HUDEP-2 (cell line): ENCODE results near the gene GNG14.
"Not testable (repeated sequence)": the region's sequence is repeated elsewhere in the genome, so short reads cannot be mapped to it uniquely, and the experiment has no call there.

Experiments used
- DNase-seq, 76 experiments: peaks; one replicate each; lab custom pipeline; 2025; ENCODE audit not compliant: unreplicated experiment in 76 of 76; lab: John Stamatoyannopoulos, UW

Gene GNG14

DNA sequence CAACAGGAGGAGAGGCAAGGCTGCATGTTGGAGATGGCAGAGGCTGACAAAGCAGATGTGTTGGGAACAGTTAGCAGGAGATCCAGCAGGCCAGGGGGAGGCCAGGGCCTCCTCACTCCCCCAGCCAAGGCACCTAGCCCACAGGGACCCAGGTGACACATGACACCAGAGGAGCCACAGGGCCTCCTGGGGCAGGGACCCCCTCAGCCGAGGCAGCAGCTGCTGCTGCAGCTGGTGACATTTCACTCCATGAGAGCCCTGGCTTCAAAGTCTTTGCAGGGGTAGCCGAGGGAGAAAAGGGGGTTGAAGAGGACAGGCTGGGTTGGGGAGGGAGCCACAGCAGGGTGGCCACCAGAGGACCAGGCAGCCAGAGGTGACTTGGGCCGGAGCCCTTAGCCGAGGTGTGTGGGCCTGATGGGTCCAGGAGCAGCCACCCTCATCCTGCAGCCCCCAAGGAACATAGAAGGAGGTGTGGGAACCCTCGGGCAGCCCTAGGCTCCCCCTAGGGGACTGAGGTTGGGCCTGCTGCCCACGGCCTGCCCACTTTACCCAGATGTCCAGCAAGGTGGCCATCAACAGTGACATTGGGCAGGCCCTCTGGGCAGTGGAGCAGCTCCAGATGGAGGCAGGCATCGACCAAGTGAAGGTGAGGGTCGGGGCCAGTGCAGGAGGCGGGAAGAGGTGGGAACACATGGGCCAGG lies at the start of gene GNG14:
Gene GNG14 (plus strand): TSS at position 503 of the 701 bp plus-strand sequence. CDS start 51 bp downstream, at position 554.
- no peak for DNase-seq

DNA sequence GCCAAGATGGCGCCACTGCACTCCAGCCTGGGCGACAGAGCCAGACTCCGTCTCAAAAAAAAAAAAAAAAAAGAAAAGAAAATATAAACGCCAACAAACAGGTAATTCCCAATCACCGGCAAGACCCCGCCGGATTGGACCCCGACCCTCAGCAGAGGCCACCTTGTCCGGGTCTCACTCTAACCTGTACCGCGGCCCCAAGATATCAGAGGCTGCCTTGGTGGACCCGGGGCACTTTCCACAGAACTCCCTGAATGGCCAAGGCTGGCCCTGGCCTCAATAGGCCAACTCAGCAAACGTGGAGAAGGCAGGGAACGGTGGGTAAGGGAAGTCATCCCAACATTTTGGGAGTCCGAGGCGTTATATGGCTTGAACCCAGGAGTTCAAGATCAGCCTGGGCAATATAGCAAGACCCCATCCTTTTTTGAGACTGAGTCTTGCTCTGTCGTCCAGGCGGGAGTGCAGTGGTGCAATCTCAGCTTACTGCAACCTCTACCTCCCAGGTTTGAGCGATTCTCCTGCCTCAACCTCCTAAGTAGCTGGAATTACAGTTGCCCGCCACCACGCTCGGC lies 49.1 kb upstream of the GNG14 start:
- no peak for DNase-seq

DNA sequence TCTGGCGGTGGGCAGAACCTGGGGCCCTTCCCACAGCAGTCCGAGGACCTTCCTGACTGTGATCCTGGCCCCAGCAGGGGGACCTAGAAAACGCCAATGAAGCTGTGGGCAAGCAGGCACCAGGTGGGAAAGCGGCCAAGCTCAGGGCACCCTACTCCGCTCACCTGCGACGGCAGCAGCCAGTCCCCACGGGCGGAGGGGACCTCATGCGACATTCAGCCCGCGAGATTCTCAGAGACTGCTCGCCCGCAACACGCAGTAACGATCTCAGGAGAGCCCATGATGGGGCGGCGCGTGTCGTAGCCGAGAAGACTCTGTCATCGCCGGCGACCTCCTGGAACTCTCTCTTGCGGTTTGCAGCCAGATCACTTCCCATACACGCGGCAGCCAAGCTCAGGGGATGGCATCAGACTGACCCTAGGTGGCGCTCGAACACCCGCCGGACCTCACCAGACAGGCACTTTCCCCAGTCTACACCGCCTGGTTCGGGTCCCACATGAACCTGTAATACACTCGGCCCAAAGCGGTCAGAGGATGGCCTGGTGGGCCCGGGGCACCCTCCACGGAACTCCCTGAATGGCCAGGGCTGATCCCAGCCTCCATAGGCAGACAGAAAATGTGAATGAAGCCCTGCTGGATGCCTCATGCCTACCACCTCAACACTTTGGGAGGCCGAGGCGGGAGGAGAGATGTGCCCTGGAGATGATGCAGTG lies 47.7 kb upstream of the GNG14 start:
- peak in 67 of 76 experiments; percentile 25 to 86 (median 68) for DNase-seq

DNA sequence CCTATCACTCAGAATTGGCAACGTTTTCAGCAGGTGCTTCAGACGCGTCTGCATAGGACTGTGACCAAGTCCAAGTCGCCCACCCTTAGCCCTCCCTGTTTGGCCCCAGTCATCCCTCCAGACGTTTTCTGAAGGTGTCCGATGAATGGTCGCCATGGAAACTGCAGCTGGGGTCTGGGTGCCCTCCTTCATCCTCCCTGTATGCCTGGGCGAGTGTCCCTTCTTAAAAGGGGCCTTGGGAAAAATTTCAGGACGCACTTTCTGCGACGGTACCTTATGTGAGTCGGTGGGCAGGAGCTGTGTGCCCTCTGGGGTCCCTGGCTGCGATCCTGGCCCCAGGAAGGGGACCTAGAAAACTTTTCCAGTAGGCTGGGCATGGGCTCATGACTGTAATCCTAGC lies 46.3 kb upstream of the GNG14 start:
- no peak for DNase-seq

DNA sequence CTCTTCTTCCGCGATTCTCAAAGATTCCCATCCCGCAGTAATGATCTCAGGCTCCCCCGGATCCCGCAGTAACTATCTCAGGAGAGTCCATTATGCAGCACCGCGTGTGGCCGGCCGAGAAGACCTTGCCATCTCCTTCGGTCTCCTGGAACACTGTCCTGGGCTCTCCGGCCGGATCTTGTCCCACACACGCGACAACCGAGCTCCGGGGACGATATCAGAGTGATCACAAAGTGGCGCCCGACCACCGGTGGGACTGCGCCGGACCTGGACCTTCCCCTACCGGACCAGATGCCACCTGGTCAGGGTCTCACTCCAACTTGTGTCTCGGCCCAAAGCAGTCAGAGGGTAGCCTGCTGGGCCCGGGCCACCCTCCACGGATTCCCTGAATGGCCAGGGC lies 45.3 kb upstream of the GNG14 start:
- DNase-seq, result no peak

DNA sequence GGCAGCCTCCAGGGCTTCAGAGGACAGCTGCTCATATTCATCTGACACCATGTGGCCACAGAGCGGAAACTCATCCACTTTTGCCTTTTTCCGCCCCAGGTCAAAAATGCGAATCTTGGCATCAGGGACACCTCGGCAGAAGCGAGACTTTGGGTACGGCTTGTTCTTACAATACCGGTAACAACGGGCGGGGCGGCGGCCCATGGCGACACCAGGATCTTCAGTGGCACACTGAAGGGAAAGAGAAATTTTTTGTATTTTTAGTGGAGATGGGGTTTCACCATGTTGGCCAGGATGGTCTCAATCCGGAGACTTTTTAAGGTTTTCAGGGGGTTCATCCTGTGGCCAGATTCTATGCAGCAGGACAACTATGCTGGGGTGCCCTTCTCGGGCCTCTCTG lies 44.1 kb upstream of the GNG14 start:
- not testable (repeated sequence) for DNase-seq

DNA sequence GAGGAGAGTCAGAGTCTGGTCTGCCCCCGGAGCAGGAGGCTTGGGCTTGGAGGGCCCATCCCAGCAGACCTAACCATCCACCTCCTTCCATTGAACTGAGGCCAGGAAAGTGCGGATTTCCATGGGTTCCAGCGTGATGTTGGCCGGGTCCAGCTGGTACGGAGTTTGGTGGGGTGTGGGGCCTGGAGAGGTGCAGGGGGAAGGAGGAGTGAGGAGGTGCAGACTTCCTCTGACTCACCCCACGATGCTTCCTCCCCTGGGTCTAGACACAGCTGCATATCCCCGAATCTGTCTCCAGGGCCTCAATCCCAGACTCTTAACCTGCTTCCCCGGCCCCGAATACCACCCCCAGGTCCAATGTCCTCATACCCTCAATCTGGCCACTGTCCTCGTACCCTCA lies 41.2 kb upstream of the GNG14 start:
- no peak for DNase-seq

DNA sequence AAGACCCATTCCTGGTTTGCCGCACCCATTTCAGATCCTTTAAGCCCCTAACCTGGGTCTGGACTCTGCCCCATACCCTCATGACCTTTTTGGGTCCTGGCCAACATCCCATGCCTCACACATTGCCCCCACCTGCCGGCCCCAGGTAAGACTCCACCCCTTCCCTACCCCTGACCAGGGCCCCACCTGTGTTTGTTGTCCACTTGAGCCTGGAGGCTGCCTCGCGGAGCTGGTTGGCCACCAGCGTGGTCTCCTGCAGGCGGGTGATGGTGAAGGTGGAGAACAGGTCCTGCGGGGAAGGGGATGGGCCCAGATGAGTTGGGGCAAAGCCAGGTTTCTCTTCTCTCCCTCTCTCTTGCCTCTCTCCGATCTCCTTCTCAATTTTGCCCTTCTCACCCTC lies 40.8 kb upstream of the GNG14 start:
- no peak for DNase-seq

DNA sequence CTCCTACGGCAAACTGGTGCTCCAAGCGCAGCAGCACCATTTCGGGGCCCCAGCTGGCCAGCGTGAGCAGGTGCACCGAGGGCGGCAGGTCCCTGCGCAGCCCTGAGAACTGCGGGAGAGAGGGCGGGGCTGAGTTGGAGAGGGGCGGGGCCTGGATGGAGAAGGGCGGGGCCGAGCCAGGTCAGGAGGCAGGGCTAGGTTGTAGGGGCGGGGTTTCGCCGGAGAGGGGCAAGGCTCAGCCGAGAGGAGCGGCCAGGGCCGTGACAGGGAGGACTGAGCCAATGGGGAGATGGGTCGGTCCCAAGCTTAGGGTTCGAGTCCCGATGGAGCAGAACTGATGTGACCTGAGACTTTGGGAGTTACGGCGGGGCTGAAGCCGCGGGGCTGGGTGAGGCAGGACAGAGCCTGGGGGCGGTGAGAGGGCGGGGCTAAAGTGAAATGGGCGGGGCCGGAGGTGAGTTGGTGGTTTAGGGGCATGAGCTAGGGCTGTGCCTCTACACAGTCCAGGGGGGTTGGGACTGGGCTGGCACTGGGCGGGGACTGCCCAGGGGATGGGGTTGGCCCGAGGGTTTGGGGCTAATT lies 40.2 kb upstream of the GNG14 start:
- DNase-seq, result peak in 24 of 76 experiments; percentile 11 to 63 (median 22)

DNA sequence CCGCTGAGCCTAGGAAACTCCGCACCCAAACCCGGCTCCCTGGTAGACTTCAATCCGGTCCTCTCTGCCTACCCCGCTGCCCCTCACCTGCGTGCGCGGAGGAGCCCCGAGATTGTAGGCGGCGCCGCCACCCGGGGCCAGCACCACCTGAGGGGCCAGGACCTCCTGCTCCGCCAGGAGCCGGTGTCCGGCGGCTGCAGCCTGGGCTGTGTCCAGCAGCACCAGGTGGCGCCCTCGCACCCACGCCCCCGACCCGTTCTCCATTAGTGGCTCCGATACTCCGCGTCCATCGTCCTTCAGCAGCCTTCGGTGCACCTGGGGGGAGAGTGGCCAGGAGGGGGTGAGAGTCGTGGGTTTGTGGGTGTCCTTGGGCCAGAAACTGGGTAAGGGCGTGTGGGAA lies 39.7 kb upstream of the GNG14 start:
- DNase-seq, result no peak

DNA sequence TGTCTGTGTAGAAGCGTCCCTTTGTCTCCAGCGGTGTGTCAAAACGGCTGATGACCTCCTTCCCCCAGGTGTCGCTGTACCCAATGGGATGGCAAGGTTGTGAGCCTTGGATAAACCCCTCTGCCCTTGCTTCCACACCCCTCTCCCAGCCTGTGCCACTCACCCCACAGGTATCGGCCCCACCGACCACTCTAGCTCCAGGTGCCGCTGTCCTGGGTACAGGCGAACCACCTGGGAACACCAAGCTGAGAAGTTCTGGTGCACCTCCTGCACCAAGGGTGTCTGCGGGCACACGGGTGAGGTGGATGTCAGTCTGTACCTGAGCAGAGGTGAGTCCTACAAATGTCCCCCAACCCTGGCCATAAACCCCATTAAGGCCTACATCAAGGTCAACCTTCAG lies 37.9 kb upstream of the GNG14 start:
- DNase-seq, result no peak

DNA sequence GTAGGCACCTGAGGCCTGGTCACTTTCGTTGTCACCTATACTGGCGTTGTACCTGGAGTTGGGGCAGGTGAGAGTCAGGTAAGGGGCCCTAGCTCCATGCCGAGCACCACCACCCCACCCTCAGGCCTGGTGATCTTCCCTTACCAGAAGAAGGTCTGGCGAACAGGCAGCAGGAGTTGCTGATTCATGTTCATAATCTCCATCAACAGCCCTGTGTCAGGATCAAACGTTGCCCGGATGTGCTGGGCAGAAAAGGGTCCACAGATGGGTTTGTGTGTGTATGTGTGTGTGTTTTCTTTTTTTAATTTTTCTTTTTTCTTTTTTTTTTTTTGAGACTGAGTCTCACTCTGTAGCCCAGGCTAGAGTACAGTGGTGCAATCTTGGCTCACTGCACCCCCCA lies 35.6 kb upstream of the GNG14 start:
- DNase-seq, result no peak

DNA sequence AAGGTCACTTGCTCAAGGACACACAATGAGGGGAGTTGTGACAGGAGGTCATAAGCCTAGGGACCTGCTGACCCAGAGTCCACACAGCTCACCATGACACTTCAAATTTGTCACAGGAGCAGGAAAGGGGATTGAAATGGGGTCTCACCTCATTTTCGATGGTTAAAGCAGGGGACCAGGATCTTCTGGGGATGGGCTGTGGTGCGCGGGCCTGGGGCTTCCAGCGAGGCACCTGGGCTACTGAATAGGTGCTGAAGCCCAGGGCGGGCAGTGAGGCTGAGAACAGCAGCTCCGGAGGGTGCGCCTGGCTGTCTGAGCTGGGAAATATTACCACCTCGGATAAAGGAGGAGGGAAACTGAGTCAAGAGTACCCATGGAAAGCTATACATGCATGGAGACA lies 32.3 kb upstream of the GNG14 start:
- DNase-seq, result no peak

DNA sequence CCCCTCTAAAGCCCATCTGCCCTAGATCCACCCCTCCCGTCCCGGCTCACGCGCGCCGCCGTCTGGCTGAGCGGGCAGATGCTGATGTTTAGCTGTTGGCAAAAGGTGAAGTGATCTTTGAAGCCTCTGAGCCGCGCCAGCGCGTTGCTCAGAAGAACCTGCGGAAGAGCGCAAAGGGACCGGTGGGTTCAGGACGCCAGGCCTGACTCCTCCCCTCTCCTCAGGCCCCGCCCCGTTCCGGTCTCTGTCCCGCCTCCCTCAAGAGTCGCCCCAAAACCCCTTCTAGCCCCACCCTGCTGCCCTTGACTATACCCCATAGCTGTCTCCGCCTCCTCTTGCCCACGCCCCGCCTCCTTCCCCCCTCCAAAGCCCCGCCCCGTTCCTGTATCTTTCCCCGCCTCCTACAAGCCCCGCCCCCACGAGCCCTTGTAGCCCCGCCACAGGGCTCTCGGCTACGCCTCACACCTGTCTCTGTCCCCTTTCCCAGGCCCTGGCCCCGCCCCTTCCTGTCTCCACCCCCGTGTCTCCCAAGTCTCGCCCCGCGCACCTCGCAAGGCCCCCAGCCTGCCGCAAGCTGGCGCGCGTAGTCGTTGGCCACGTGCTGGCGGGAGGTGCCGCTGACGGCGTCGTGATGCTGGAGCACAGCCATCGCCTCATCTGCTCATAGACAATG lies 30.8 kb upstream of the GNG14 start:
- peak in 5 of 76 experiments; percentile 13 to 21 (median 17) for DNase-seq

DNA sequence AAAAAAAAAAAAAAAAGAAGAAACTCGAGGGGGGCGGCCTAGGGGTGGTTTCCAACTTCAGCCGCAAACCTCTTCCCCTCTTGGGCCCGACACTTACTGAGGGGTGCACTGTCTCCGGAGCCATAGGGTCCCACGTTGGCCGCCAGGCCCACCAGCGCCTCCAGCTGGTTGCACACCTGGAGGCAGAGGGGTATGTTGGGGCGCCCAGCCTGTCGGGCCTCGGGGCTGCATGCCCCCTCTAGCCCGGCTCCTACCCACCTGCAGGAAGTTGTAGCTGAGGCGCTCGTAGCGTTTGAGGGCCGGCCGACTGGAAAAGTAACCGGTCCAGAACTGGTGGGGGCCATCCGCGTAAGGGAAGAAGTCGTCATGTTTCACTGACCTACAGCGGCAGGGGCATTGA lies 29.8 kb upstream of the GNG14 start:
- DNase-seq, result no peak

DNA sequence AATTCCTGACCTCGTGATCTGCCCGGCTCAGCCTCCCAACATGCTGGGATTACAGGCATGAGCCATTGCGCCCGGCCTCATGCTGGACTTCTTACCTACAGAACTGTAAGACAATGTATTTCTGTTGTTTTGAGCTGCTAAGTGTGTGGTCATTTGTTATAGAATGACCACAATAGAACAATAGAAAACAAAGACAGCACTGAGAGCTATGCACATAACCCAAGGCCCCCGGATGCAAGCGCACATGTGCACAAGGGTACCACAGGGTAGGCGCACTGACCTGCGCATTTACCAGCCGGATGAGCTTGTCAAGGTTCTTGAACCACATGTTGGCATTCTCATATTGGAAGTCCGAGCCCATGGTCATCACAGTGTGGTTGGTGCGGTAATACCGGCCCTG lies 26.8 kb upstream of the GNG14 start:
- DNase-seq, result no peak

DNA sequence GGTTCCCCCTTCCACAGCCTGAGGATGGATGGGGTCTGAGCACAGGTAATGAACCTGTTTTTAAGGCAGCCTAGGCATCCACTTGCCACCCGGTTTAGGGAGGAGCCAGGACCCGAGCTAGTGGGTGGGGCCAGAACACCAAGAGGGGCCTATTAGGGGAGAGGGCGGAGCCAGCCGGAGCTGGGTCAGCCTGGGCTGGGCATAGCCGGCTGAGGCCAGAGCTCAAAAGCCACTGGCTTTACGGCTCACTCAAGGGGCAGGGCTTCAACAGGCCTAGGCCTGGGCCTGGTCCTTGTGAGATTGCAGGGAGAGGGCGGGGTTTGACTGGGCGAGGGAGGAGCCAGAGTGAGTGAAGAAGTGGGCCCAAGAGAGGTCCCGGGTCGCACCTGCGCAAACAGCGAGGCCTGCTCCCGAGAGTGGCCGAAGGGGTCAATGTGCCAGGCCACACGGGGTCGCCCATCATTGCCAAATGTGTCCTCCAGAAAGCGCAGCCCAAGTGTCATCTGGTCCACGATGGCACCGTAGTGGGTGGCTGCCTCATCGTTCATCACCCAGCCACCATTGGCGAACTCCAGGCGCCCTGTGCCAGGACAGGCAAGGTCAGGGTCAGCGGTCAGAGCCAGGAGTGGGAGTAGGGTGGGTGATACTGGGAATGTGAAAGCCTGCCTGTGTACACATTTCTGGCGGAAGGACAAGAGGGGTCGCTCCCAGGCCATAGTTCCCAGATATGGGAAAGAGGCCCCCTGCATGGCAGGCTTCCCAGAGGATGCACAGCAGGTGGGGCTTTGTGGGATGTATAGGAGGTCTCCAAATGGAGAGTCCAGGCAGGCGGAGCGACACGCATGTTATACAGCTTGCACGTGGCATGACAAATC lies 23.2 kb upstream of the GNG14 start:
- peak in 59 of 76 experiments; percentile 14 to 75 (median 40) for DNase-seq

DNA sequence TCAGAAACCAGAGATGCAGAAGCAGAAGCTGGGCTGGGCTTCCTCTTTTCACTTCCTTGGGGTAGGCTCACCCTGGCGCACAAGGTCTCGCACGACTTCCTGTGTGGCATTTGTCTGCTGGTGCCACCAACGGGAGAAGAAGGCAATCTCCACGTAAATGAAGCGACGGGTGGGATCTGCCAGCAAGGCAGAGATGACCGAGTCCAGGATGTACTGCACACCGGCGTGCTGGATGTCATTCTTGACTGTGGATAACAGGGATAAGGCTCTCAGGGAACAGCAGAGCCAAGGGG lies 22.6 kb upstream of the GNG14 start:
- no peak for DNase-seq

DNA sequence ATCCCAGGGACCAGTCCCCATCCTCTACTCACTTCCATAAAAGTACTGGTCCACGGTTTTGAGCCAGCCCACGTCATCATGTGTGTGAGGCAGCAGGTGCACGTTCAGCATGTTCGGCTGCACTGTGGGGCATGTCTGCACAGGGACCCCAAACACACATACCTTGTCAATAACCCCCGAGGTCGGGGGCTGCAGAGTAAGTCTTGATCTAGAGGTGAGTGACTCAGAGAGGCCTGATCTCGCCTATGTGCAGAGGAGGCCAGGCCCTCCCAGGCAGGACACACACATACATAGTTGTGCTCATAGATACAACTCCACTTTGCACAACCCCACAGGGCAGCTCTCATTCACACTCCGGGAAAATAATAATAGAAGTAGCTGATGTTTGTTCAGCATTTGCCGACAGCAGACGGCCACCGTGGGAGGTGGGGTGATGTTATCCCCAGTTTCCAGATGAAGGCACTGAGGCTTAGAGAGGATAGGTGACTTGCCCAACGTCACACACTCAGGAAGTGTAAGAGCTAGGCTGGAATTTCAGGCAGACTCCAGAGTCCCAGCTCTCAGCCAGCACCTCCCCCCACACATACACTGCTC lies 22.0 kb upstream of the GNG14 start:
- DNase-seq, result no peak
